Parathyroid adenoma (tissue), 2 donors: ENCODE data around the gene PUM1.

Source experiments
- H2AFZ ChIP-seq: fragments of 300-600 bp; sonication (generic); one replicate; pipeline ENCODE4 v1.7.0; 2017; ENCODE audit warnings: antibody characterized with exemption, mild to moderate bottlenecking
- H3K27ac ChIP-seq: fragments of 300-600 bp; sonication (generic); one replicate; pipeline ENCODE4 v1.7.0; 2017
- H3K27me3 ChIP-seq: fragments of 300-600 bp; sonication (generic); one replicate; pipeline ENCODE4 v1.7.0; 2017; ENCODE audit warnings: low read length; ENCODE audit not compliant: control insufficient read depth, insufficient read depth
- H3K36me3 ChIP-seq: fragments of 300-600 bp; sonication (generic); one replicate; pipeline ENCODE4 v1.7.0; 2017; ENCODE audit warnings: low read length; ENCODE audit not compliant: control insufficient read depth, insufficient read depth
- H3K4me1 ChIP-seq: fragments of 300-600 bp; sonication (generic); one replicate; pipeline ENCODE4 v1.7.0; 2017; ENCODE audit warnings: control low read depth
- H3K4me2 ChIP-seq: fragments of 300-600 bp; sonication (generic); one replicate; pipeline ENCODE4 v1.7.0; 2017; ENCODE audit warnings: low read length
- H3K4me3 ChIP-seq: fragments of 300-600 bp; sonication (generic); one replicate; pipeline ENCODE4 v1.7.0; 2017; ENCODE audit warnings: low read depth, low read length
- H3K79me2 ChIP-seq: fragments of 300-600 bp; sonication (generic); one replicate; pipeline ENCODE4 v1.7.0; 2017; ENCODE audit warnings: control low read depth
- H3K9ac ChIP-seq: fragments of 300-600 bp; sonication (generic); one replicate; pipeline ENCODE4 v1.7.0; 2017; ENCODE audit warnings: mild to moderate bottlenecking
- H3K9me3 ChIP-seq: fragments of 300-600 bp; sonication (generic); one replicate; pipeline ENCODE4 v1.7.0; 2017; ENCODE audit warnings: low read length; ENCODE audit not compliant: control insufficient read depth
- TF ChIP-seq, protein P1 (sequence below): fragments of 300-600 bp; sonication (generic); IDR thresholded peaks from one replicate; pipeline ENCODE4 v1.7.0; 2017; ENCODE audit warnings: antibody characterized with exemption, mild to moderate bottlenecking
- donor health status: primary hyperparathyroidism.

The PUM1 gene

DNA sequence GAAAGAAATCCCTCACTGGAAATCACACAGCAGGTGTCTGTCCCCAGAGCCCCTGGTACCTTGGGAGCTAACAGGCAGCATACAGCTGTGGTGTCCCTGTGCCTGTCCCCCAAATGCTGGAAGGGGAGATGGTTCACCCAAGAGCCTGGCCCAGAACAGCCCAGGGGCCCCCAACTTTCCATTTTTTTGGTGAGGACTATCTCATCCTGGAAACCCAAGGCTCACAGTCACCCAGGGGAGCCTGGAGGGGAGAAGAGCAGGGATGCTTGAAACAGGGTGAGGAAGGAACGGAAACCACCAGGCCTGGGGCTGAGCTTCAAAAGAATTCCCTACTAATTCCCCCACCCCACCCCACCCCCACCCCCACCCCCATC lies 160.6 kb downstream of the PUM1 start:
- Histone ChIP-seq H3K27me3 (no peaks in the 10 kb centered on the region), H2AFZ (no peak overlapping the region), H3K36me3 (no peaks in the 10 kb centered on the region), H3K4me1 (no peaks in the 10 kb centered on the region), H3K9ac (no peak overlapping the region), H3K27ac (no peak overlapping the region), H3K4me2 (no peak overlapping the region), H3K4me3 (no peak overlapping the region), H3K79me2 (no peaks in the 10 kb centered on the region), H3K9me3 (no peaks in the 10 kb centered on the region)
- TF ChIP-seq, protein P1, sequence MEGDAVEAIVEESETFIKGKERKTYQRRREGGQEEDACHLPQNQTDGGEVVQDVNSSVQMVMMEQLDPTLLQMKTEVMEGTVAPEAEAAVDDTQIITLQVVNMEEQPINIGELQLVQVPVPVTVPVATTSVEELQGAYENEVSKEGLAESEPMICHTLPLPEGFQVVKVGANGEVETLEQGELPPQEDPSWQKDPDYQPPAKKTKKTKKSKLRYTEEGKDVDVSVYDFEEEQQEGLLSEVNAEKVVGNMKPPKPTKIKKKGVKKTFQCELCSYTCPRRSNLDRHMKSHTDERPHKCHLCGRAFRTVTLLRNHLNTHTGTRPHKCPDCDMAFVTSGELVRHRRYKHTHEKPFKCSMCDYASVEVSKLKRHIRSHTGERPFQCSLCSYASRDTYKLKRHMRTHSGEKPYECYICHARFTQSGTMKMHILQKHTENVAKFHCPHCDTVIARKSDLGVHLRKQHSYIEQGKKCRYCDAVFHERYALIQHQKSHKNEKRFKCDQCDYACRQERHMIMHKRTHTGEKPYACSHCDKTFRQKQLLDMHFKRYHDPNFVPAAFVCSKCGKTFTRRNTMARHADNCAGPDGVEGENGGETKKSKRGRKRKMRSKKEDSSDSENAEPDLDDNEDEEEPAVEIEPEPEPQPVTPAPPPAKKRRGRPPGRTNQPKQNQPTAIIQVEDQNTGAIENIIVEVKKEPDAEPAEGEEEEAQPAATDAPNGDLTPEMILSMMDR = no peak

DNA sequence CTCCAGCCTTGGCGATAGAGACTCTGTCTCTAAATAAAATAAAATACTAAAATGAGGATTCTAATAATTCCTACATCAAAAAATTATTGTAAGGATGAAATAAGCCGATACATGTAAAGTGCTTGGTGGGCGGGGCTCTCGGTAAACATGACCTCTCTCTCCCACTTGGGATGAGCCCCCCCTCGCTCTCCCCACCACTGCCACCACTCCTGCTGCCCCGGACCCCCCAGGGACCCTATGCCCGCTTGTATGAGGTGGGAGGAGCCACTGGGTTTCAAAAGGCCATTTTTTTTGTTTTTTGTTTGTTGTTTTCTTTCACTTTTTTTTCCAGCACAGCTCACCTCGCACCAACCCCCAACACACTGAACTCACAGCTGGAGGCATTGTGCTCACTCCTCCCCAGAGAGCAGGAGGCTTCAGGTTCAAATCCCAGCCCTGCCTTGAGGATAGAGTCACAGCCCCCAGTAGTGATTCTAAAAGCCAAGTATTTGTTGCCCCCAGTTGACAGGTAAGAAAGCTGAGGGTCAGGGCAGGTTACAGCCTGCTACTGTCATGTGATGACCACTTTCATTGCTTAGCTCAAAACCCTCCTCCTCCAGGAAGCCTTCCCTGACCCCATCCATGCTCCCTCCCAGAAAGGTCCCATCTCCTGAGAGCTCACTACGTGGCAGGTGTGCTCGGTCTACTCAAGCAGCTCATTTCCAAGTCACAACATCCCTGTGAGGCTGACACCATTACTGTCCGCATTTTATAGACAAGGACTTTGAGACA lies 161.1 kb downstream of the PUM1 start:
- TF ChIP-seq, protein P1 = no peak
- Histone ChIP-seq H2AFZ (no peak overlapping the region), H3K36me3 (no peaks in the 10 kb centered on the region), H3K4me3 (no peak overlapping the region), H3K4me1 (no peaks in the 10 kb centered on the region), H3K27me3 (no peaks in the 10 kb centered on the region), H3K9ac (no peak overlapping the region), H3K4me2 (no peak overlapping the region), H3K79me2 (no peaks in the 10 kb centered on the region), H3K9me3 (no peaks in the 10 kb centered on the region), H3K27ac (no peak overlapping the region)

DNA sequence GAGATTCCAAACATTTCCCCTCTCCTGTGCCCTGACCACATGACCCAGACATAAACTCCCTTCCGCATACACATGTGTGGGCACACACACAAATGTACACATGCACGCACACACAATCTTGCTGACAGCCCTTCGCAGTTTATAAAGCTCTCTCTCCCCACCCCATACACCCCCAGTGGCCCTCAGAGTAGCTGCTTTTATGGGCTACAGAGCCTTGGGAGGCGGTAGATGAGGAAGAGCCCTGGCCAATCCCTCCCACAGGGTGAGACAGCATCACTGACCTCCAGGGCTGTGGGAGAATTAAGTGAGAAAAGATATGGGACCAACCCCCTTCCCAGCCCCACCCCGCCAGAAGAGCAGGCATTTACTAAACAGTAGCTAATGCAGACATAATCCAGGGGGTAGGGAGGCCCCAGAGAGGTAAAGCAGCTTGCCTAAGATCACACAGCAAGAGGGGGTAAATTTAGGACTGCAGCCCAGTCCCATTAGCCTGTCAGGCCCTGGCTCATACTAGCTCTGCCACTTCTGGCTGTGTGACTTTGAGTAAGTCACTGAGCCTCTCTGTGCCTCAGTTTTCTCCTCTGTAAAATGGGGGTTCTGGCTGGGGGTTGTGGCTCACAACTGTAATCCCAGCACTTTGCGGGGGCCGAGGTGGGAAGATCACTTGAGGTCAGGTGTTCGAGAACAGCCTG lies 162.0 kb downstream of the PUM1 start:
- H3K4me2 ChIP-seq = no peak overlapping the region
- H3K79me2 ChIP-seq = no peaks in the 10 kb centered on the region
- no peak overlapping the region for H2AFZ ChIP-seq
- no peak overlapping the region for H3K4me3 ChIP-seq
- no peaks in the 10 kb centered on the region for H3K9me3 ChIP-seq
- H3K4me1 ChIP-seq = no peaks in the 10 kb centered on the region
- no peaks in the 10 kb centered on the region for H3K36me3 ChIP-seq
- no peak overlapping the region for H3K27ac ChIP-seq
- H3K9ac ChIP-seq = no peak overlapping the region
- TF ChIP-seq, protein P1 = no peak
- H3K27me3 ChIP-seq = no peaks in the 10 kb centered on the region

DNA sequence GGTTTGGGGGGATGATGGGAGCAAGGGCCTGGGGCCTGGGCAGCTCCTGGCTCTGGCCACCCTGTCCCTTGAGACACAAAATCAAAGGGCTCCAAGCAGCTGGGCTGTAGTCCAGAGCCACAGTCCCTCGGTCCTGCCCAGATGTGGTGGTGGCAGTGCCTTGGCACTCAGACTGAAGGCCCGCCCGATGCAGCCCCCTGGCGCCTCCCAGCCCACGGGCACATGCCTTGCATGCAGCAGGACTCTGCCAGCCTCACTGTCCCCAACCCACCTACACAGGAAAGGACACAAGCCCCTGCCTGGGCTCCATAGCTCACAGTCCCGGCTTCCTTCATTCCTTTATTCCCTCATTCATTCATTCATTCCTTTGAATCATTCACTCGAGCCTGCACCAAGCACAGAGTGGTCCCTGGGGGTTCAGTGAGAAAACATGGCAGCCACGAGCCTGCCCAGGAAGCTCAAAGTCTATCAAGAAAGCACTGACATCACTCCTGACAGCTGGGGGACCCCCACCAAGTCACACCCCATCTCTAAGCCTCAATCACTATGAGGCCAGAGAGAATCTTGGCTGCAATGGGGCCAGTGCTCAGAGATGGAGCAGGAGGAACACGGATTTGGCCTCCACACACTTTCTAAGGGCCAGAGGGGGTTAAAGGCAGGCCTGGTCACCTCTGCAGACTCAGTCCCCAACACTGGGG lies 162.8 kb downstream of the PUM1 start:
- no peaks in the 10 kb centered on the region for H3K4me1 ChIP-seq
- H3K27me3 ChIP-seq = no peaks in the 10 kb centered on the region
- no peaks in the 10 kb centered on the region for H3K9me3 ChIP-seq
- no peak overlapping the region for H3K4me2 ChIP-seq
- no peak overlapping the region for H2AFZ ChIP-seq
- no peaks in the 10 kb centered on the region for H3K79me2 ChIP-seq
- H3K9ac ChIP-seq = no peak overlapping the region
- TF ChIP-seq, protein P1 = no peak
- no peak overlapping the region for H3K27ac ChIP-seq
- no peaks in the 10 kb centered on the region for H3K36me3 ChIP-seq
- no peak overlapping the region for H3K4me3 ChIP-seq
